OCI-LY3 (cell line): ENCODE measurements around the gene ANK2.

Source experiments
- CTCF ChIP-seq: fragments of 200-600, 300-600 bp; sonication (generic); IDR thresholded peaks from 2 replicates; pipeline ENCODE4 v1.5.1; 2014; ENCODE audit warnings: antibody characterized with exemption, low read length, low read depth
- EZH2phosphoT487 ChIP-seq: fragments of 200-600 bp; shearing (Covaris generic); IDR thresholded peaks from 2 replicates; pipeline ENCODE4 v1.6.1; 2018; ENCODE audit warnings: antibody characterized with exemption, mixed run types, low read depth

GRCh38 chr4:113009461-113009860, 40.0 kb upstream of the ANK2 start:
- TF ChIP-seq CTCF (no peak), EZH2phosphoT487 (no peak)
